Adipocyte (in vitro differentiated cells): Measurements from ENCODE around the gene MGAT4D.
"Not testable (repeated sequence)": the region's sequence is repeated elsewhere in the genome, so short reads cannot be mapped to it uniquely, and the experiment has no call there.

Experiments used
- DNase-seq: peaks from one replicate; pipeline ENCODE4 v3.0.0-alpha.2; 2015; ENCODE audit warnings: low read depth
- H3K27me3 ChIP-seq: replicated peaks from 2 replicates; pipeline ENCODE4 v1.7.0; 2013; ENCODE audit warnings: mild to moderate bottlenecking, low read length, moderate library complexity; ENCODE audit not compliant: control insufficient read depth, insufficient read depth
- H3K36me3 ChIP-seq: 2 replicates; pipeline ENCODE4 v1.7.0; 2013; ENCODE audit warnings: low read length, mild to moderate bottlenecking, moderate library complexity; ENCODE audit not compliant: control insufficient read depth, insufficient read depth, severe bottlenecking
- H3K4me1 ChIP-seq: 2 replicates; pipeline ENCODE4 v1.7.0; 2013; ENCODE audit warnings: mild to moderate bottlenecking, low read length, moderate library complexity; ENCODE audit not compliant: control insufficient read depth, insufficient read depth
- H3K4me3 ChIP-seq: 2 replicates; pipeline ENCODE4 v1.7.0; 2013; ENCODE audit warnings: mild to moderate bottlenecking, low read length, moderate library complexity
- H3K9ac ChIP-seq: 2 replicates; pipeline ENCODE4 v1.7.0; 2013; ENCODE audit warnings: mild to moderate bottlenecking, low read length, moderate library complexity
- H3K9me3 ChIP-seq: 2 replicates; pipeline ENCODE4 v1.7.0; 2013; ENCODE audit warnings: mild to moderate bottlenecking, low read length, moderate library complexity; ENCODE audit not compliant: control insufficient read depth

Gene MGAT4D

DNA sequence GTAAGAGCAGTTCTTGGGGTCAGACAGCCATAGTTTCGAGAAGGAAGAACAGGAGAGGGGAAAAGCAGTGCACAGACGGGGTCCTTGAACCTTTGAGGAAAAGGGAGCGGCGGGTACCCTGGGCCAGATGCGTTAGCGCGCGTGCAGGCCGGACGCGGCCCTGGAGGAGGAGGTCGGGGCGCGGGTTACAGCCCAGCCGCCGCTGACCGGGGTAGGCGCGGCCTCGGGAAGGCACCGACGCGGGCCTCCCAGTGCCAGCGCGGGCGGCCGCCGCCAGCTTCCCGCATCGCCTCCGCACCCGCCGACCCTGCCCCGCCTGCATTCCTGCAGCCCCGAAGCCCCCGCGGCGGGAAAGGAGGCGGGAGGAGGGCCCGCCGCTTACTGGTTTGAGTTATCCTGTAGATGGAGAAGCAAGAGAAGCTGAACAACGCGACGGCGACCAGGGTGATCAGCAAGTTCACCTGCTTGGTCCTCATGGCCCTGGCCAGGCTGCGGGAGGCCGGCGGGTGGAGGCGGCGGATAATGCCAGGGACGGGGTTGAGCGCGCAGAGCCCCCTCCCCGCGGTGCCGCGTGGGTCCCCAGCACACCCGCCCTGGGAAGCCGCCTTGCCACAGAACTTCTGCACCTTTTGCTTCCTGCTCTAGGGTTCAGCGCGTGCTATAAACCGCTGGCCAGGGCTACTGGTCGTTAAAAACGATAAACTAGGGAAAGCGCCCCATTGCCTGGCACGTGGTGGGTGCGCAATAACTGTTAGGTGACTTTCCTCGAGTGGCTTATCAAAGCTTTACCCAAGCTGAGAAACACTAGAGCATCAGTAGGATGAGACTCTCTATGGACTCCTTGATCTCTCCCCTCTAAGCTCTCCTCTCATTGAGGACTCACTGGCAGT lies at the start of gene MGAT4D:
Gene MGAT4D, minus strand, starts transcription at position 547 of the 890 bp plus-strand sequence. Its CDS starts 71 bp downstream, at position 476.
- no peaks in the 10 kb centered on the region for H3K4me1 ChIP-seq
- peak within 1 kb of the TSS; percentile 58 for H3K4me3 ChIP-seq
- no peaks in the 10 kb centered on the region for H3K36me3 ChIP-seq
- peak; percentile 14 for DNase-seq
- H3K9ac ChIP-seq = no peak within 1 kb of the TSS
- H3K9me3 ChIP-seq = peaks cover 4% of the 10 kb centered on the region
- H3K27me3 ChIP-seq = peaks cover 39% of the 10 kb centered on the region

DNA sequence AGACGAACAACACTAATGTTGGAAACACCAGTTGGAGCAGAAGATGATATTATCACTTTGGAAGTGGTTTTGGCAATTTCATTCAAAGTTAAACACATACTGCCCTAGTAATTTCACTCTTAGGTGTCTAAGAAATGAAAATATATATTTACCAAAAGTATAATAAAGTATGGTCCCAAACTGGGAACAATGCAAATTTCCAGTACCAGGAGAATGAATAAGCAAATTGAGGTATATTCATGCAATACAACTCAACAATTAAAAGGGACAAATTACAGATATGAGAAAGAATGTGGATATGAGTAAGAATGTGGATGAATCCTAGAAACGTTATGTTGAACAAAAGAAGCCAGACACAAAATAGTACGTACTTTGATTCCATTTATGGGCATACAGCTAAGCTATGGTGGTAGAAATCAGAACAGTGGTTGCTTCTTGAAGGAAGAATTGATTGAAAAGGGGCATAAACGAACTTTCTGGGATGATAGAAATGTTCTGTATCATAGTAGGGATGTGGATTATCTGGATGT lies 35.9 kb upstream of the MGAT4D start:
- H3K9me3 ChIP-seq = no peaks in the 10 kb centered on the region
- H3K9ac ChIP-seq = no peak overlapping the region
- DNase-seq = peak; percentile 22
- no peak overlapping the region for H3K4me3 ChIP-seq
- H3K27me3 ChIP-seq = no peaks in the 10 kb centered on the region
- peaks cover 37% of the 10 kb centered on the region for H3K36me3 ChIP-seq
- H3K4me1 ChIP-seq = no peaks in the 10 kb centered on the region

DNA sequence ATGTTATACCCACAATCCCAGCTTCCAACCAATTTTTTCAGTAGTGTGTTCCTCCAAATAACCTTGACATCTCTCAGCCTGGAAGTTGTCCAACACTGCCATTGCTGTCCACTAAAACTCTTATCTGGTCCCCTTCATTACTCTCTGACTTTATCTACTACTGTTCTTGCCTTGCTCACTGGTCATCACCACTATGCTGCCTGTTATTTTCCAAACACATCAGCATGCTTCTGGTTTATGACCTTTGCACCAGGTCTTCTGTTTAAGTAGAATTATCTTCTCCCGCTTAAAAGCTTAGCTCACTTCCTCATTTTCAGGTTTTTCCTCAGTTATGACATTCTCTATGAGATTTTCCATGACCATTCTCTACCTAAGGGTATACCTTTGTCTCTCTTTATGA lies 31.3 kb upstream of the MGAT4D start:
- H3K4me3 ChIP-seq = no peak overlapping the region
- peaks cover 8% of the 10 kb centered on the region for H3K4me1 ChIP-seq
- H3K36me3 ChIP-seq = peaks cover 19% of the 10 kb centered on the region
- no peaks in the 10 kb centered on the region for H3K9me3 ChIP-seq
- no peak overlapping the region for H3K9ac ChIP-seq
- DNase-seq = no peak
- no peaks in the 10 kb centered on the region for H3K27me3 ChIP-seq

DNA sequence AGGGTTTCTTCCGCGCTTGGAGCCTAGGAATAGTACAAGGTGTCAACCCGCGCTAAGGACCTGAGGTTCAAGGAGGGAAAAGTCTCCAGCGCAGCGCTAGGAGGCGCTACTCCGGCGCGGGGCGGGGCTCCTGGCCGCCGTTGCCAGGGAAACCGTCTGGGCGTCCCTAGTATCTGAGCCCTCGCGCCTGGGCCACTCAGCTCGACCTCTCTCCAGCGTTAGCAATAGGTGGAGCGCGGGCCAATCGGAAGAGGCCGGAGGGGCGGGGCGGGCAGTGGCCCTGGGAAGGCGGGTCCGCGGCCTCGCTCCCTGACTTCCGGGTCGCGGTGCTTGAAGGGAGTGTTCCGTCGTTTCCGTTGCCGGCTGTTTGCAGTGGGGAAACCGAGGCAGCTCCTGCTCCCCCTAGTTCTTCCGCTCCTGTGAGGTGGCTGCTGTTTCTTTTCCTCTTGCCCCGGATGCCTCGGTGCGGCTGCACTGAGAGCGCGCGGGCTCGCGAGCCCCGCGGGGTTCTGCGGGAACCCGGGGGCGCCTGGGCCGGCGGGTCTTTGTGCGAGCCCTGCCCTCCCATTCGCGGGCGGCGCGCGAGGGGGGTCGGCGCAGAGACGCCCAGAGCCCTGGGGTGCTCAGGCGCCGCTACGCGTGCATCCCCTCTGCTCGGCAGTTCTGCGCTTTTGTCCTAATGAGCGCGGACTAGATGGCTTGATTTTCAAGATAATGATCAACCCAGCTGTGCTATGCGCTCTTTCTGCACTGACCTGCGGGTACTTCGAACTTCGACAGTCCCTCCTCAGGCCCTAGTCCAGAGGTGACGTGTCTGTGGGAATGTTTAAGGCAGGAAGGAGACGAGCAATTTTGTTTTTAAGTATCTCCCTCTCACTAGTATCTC lies 26.0 kb upstream of the MGAT4D start, which contains the start of gene ELMOD2:
Gene ELMOD2, plus strand, starts transcription at position 312 of the 886 bp plus-strand sequence. CDS start 1,261 bp downstream, outside the sequence.
- peaks cover 14% of the 10 kb centered on the region for H3K4me1 ChIP-seq

DNA sequence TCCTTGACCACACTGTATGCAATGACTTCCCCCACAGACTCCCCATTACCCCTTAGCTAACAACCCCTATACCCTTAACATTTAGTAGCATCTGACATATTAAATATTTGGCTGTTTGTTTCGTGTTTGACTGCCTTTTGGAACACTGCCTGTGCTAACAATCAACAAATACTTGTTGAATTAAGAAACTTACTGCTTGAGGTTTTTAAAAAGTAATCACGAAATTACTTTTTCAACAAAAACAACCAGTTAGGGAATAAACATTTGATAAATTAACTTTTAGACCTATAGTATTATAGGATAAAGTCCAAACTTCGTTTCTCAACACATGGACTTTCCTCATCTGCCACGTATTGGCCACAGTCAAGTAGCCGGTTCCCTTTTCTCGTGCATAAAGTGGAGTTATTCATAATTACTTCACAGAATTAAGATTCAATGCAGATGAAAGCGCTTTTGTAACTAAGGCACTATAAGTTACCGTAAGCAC lies 25.3 kb upstream of the MGAT4D start:
- peaks cover 9% of the 10 kb centered on the region for H3K36me3 ChIP-seq
- no peaks in the 10 kb centered on the region for H3K9me3 ChIP-seq
- H3K4me3 ChIP-seq = peak overlapping the region; percentile 92
- peak overlapping the region; percentile 64 for H3K9ac ChIP-seq
- no peak for DNase-seq
- H3K4me1 ChIP-seq = peaks cover 14% of the 10 kb centered on the region
- H3K27me3 ChIP-seq = no peaks in the 10 kb centered on the region

More for the DNA sequence above, 26.0 kb upstream of the MGAT4D start, which contains the start of gene ELMOD2:
- Histone ChIP-seq H3K9ac (peak within 1 kb of the TSS; percentile 91), H3K9me3 (no peaks in the 10 kb centered on the region), H3K4me3 (peak within 1 kb of the TSS; percentile 92), H3K36me3 (peaks cover 9% of the 10 kb centered on the region), H3K27me3 (no peaks in the 10 kb centered on the region)
- DNase-seq = peak; percentile 100

DNA sequence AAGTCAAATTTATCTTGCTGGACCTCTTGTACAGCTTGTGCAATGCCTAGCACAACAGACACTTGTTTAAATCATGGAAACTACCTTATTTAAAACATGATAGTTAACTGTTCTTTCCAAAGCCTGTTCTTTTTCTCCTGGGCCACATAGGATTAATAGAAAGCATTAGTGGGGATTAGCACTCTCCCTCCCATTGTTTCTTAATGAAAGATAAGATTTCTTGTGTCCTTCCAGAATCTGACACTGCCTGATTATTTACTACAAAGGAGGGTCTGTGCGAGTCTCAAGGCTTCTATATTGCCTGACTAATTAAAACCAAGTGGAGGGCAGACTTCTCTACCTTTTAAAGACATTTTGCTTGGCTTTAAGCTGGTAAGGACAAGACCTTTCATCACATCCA lies 17.3 kb upstream of the MGAT4D start:
- H3K4me3 ChIP-seq = no peak overlapping the region
- H3K9ac ChIP-seq = no peak overlapping the region
- no peak for DNase-seq

DNA sequence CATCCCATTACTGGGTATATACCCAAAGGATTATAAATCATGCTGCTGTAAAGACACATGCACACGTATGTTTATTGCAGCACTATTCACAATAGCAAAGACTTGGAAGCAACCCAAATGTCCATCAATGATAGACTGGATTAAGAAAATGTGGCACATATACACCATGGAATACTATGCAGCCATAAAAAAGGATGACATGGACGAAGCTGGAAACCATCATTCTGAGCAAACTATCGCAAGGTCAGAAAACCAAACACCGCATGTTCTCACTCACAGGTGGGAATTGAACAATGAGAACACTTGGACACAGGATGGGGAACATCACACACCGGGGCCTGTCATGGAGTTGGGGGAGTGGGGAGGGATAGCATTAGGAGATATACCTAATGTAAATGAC lies 15.7 kb upstream of the MGAT4D start:
- H3K9me3 ChIP-seq, H3K27me3 ChIP-seq, H3K9ac ChIP-seq, H3K4me3 ChIP-seq, DNase-seq, H3K4me1 ChIP-seq, H3K36me3 ChIP-seq: not testable (repeated sequence)

More for the DNA sequence above, 17.3 kb upstream of the MGAT4D start:
- no peaks in the 10 kb centered on the region for H3K36me3 ChIP-seq
- no peaks in the 10 kb centered on the region for H3K27me3 ChIP-seq
- H3K4me1 ChIP-seq = no peaks in the 10 kb centered on the region
- H3K9me3 ChIP-seq = no peaks in the 10 kb centered on the region

DNA sequence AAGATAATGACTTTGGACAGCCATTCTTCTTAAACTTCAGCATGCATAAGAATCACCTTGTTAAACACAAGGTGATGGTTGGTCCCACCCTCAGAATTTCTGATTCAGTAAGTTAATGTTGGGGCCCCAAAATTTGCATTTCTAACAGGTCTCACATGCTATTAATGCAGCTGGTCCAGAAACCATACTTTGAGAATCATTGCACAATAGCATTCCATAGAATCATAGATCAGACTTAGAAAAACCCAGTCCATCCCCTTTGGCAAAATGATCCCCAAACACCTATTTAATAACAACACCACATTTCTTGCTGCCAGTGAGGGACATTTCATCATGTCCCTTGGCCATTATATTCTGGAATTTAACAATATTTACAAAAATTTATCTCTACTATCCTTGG lies 6.2 kb upstream of the MGAT4D start:
- Histone ChIP-seq H3K27me3 (peaks cover 32% of the 10 kb centered on the region), H3K9me3 (no peaks in the 10 kb centered on the region), H3K4me3 (no peak overlapping the region), H3K36me3 (no peaks in the 10 kb centered on the region), H3K4me1 (no peaks in the 10 kb centered on the region), H3K9ac (no peak overlapping the region)
- no peak for DNase-seq

DNA sequence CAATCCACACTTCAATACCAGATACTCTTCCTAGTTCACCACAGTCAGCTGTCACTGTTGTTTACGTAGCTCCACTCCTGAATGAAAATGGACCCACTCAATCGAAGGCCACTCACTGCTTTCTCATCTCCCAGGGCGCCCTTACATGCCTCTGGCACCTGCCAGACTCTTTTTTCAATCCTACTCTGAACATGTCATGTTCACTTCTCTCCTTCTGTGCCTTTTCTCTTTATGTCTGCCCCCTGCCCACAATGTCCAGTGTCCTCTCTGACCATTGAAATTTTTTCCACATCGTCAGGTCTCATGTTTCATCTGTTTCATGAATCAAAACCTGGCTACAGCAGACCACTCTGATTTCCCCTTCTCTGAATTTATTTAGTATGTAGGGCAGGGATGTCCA lies 1.3 kb upstream of the MGAT4D start:
- DNase-seq = no peak
- Histone ChIP-seq H3K4me3 (no peak overlapping the region), H3K9me3 (peaks cover 4% of the 10 kb centered on the region), H3K4me1 (no peaks in the 10 kb centered on the region), H3K36me3 (no peaks in the 10 kb centered on the region), H3K9ac (no peak overlapping the region), H3K27me3 (peaks cover 41% of the 10 kb centered on the region)

DNA sequence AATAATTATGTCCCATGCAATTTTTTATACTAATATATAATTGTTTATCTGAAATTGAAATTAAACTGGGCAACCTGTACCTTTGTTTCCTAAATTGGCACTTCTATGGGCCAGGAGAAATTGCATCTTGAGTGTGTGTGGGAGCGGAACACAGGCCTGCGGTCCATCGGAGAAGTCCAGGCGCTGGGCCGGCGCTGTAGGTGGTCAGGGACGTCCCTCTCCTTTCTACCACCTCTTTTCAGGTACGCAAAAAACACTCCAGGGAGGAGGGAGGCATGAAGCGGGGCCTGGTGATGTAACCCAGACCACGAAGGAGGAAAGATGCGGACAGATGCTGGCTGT lies 717 bp downstream of the MGAT4D start:
- H3K4me3 ChIP-seq = peak overlapping the region; percentile 58
- no peaks in the 10 kb centered on the region for H3K36me3 ChIP-seq
- no peaks in the 10 kb centered on the region for H3K4me1 ChIP-seq
- peaks cover 4% of the 10 kb centered on the region for H3K9me3 ChIP-seq
- H3K27me3 ChIP-seq = peaks cover 39% of the 10 kb centered on the region
- no peak for DNase-seq
- H3K9ac ChIP-seq = no peak overlapping the region

DNA sequence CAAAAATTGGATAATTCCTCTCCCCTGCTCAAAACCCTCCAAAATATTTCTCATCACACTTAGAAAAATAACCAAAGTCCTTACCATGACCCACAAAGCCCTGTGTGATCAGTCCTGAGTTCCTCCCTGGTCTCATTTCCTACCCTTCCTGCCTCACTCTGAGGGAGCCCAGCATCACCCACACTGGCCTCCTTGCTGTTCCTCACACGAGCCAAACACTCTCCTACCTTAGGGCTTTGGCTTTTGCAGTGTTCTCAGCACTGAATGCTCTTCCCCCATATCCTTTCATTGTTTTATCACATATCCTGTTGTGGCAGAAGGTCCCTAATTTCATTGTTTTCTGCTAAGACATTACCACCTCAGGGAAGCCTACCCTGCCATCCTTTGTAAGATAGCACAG lies 12.2 kb downstream of the MGAT4D start:
- Histone ChIP-seq H3K36me3 (no peaks in the 10 kb centered on the region), H3K27me3 (no peaks in the 10 kb centered on the region), H3K9me3 (peaks cover 10% of the 10 kb centered on the region), H3K4me1 (no peaks in the 10 kb centered on the region), H3K9ac (no peak overlapping the region), H3K4me3 (no peak overlapping the region)
- DNase-seq = no peak
